ENCODE measurements around the gene ARHGEF2. TPM values are rescaled to one million over a fixed set of nuclear protein-coding genes. Genes with fewer than 3 reads are reported as not detected.
A peak's percentile ranks its signal among the peaks of the same experiment; 100 is the strongest.

The ARHGEF2 gene
- total RNA-seq, 2 experiments from 2014 or later, result 78.8 to 133 TPM

GRCh38 chr1:155938220-155938627 is 40.1 kb downstream of the ARHGEF2 start:
- H4K20me1 ChIP-seq (ENCODE audit: insufficient read depth, low read length), result 0 out of 2 replicates have a peak, but pooled peaks cover under 1% of the 10 kb centered on the region
- ChIA-PET CTCF (ENCODE audit: unreplicated experiment) (interaction anchor here (1.0 to 2.2 kb wide), 4 partner anchors 43 to 128 kb away, joined by 3 to 17 read pairs (median 6); no protein-coding TSS in a partner anchor), POLR2A (interaction anchor here (0.6 to 1.9 kb wide), 6 partner anchors 10 to 52 kb away, joined by 4 to 8 read pairs (median 5); partner anchors contain the start of gene ARHGEF2)
- TF ChIP-seq EZH2phosphoT487 (IDR thresholded peaks at IDR 0.05; ENCODE audit: borderline replicate concordance, low read depth, low read length) (no peak), CTCF (conservative IDR thresholded peaks at IDR 0.05; ENCODE audit: low read length) (peak; percentile 97)
- peaks cover 10% of the 10 kb centered on the region for H3K79me2 ChIP-seq (ENCODE audit: insufficient read depth, low read depth, low read length)
- BruUV-seq (replicated peaks), result no TSS peak
- H2AFZ ChIP-seq (ENCODE audit: low read length), result no peak overlapping the region; the same call in 1 of the 2 replicates
- intact Hi-C loops (cut with micrococcal nuclease; ENCODE audit: unreplicated experiment), result loop anchor here (1.0 to 2.0 kb wide), 3 partner anchors 41 to 128 kb away; partner anchors contain the start of gene ARHGEF2
- H3K4me1 ChIP-seq (ENCODE audit: insufficient read depth, low read length, poor library complexity, severe bottlenecking), result peaks cover 55% of the 10 kb centered on the region
- no peak overlapping the region for H3K27ac ChIP-seq (ENCODE audit: low read depth, low read length, poor library complexity, severe bottlenecking)
- no peak overlapping the region for H3K4me3 ChIP-seq (ENCODE audit: low read depth, low read length, poor library complexity, severe bottlenecking)
- peaks cover 8% of the 10 kb centered on the region for H3K36me3 ChIP-seq (ENCODE audit: insufficient read depth, low read length)
- DNase-seq (ENCODE audit: low spot score), result peak; percentile 77
- no peak overlapping the region for H3K4me2 ChIP-seq (ENCODE audit: low read length)
- H3K9me2 ChIP-seq (ENCODE audit: insufficient read depth, low read length), result no peaks in the 10 kb centered on the region
- H3K9me3 ChIP-seq (ENCODE audit: low read length), result no peaks in the 10 kb centered on the region

GRCh38 chr1:155934936-155935590 is 43.3 kb downstream of the ARHGEF2 start:
- Histone ChIP-seq H3K4me3 (ENCODE audit: low read depth, low read length, poor library complexity, severe bottlenecking) (peak overlapping the region; percentile 87), H3K9me3 (ENCODE audit: low read length) (no peaks in the 10 kb centered on the region), H4K20me1 (ENCODE audit: insufficient read depth, low read length) (peaks cover 18% of the 10 kb centered on the region), H3K4me2 (ENCODE audit: low read length) (peak overlapping the region; percentile 83), H3K36me3 (ENCODE audit: insufficient read depth, low read length) (peaks cover 40% of the 10 kb centered on the region), H3K4me1 (ENCODE audit: insufficient read depth, low read length, poor library complexity, severe bottlenecking) (peaks cover 58% of the 10 kb centered on the region), H2AFZ (ENCODE audit: low read length) (peak overlapping the region; percentile 76), H3K27ac (ENCODE audit: low read depth, low read length, poor library complexity, severe bottlenecking) (peak overlapping the region; percentile 82), H3K79me2 (ENCODE audit: insufficient read depth, low read depth, low read length) (peaks cover 41% of the 10 kb centered on the region), H3K9me2 (ENCODE audit: insufficient read depth, low read length) (no peaks in the 10 kb centered on the region)
- DNase-seq (ENCODE audit: low spot score), result peak; percentile 34
- ChIA-PET POLR2A (interaction anchor here (0.5 to 4.1 kb wide), 13 partner anchors 10 to 253 kb away, joined by 3 to 19 read pairs (median 4); partner anchors contain the start of gene ARHGEF2), CTCF (ENCODE audit: unreplicated experiment) (interaction anchor here (2.2 kb wide), 1 partner anchor 55 kb away, joined by 6 read pairs; no protein-coding TSS in a partner anchor)
- TF ChIP-seq EZH2phosphoT487 (IDR thresholded peaks at IDR 0.05; ENCODE audit: borderline replicate concordance, low read depth, low read length) (no peak), CTCF (conservative IDR thresholded peaks at IDR 0.05; ENCODE audit: low read length) (no peak; the same call in 1 of the 2 replicates)
- intact Hi-C loops (cut with micrococcal nuclease; ENCODE audit: unreplicated experiment), result loop anchor here (2.0 kb wide), 2 partner anchors 76 to 120 kb away; partner anchors contain the start of genes LAMTOR2 and SYT11
- BruUV-seq (replicated peaks), result TSS peak; percentile 98
